ENCODE measurements around the gene ENOX1.
A peak's percentile ranks its signal among the peaks of the same experiment; 100 is the strongest.

The ENOX1 gene

GRCh38 chr13:43693639-43694038 is 93.1 kb downstream of the ENOX1 start:
- TF ChIP-seq CTCF (IDR thresholded peaks at IDR 0.05; ENCODE audit: unreplicated experiment in 3 of 3): no peak
- Mint-ChIP-seq H3K4me1 (peaks cover 5% of the 10 kb centered on the region), H3K27me3 (ENCODE audit: low read depth) (no peaks in the 10 kb centered on the region), H3K9me3 (no peaks in the 10 kb centered on the region), H3K27ac (no peak overlapping the region), H3K36me3 (ENCODE audit: low read depth) (no peaks in the 10 kb centered on the region), H3K4me3 (no peak overlapping the region)

- Mint-ChIP-seq H3K4me1 (no peaks in the 10 kb centered on the region), H3K27ac (no peak overlapping the region), H3K36me3 (ENCODE audit: low read depth) (no peaks in the 10 kb centered on the region), H3K9me3 (no peaks in the 10 kb centered on the region), H3K27me3 (ENCODE audit: low read depth) (peaks cover 3% of the 10 kb centered on the region), H3K4me3 (no peak overlapping the region)
- TF ChIP-seq CTCF (IDR thresholded peaks at IDR 0.05; ENCODE audit: unreplicated experiment in 3 of 3): no peak
Observed at GRCh38 chr13:43688227-43688907, 98.4 kb downstream of the ENOX1 start.

GRCh38 chr13:43687038-43687437 is 99.7 kb downstream of the ENOX1 start:
- no peak for TF ChIP-seq CTCF (IDR thresholded peaks at IDR 0.05; ENCODE audit: unreplicated experiment in 3 of 3)
- Mint-ChIP-seq H3K4me3 (no peak overlapping the region), H3K4me1 (no peaks in the 10 kb centered on the region), H3K27ac (peak overlapping the region in 1 of 3 experiments; percentile 40), H3K9me3 (no peaks in the 10 kb centered on the region), H3K36me3 (ENCODE audit: low read depth) (no peaks in the 10 kb centered on the region), H3K27me3 (ENCODE audit: low read depth) (peaks cover 3% of the 10 kb centered on the region)

GRCh38 chr13:43686557-43686956 is 100.2 kb downstream of the ENOX1 start:
- Mint-ChIP-seq H3K4me1 (no peaks in the 10 kb centered on the region), H3K36me3 (ENCODE audit: low read depth) (no peaks in the 10 kb centered on the region), H3K9me3 (no peaks in the 10 kb centered on the region), H3K27me3 (ENCODE audit: low read depth) (peaks cover 3% of the 10 kb centered on the region), H3K4me3 (no peak overlapping the region), H3K27ac (peak overlapping the region in 1 of 3 experiments; percentile 40)
- no peak for TF ChIP-seq CTCF (IDR thresholded peaks at IDR 0.05; ENCODE audit: unreplicated experiment in 3 of 3)

- Mint-ChIP-seq H3K27ac (no peak overlapping the region), H3K9me3 (no peaks in the 10 kb centered on the region), H3K27me3 (ENCODE audit: low read depth) (peaks cover 3% of the 10 kb centered on the region), H3K36me3 (ENCODE audit: low read depth) (no peaks in the 10 kb centered on the region), H3K4me3 (no peak overlapping the region), H3K4me1 (no peaks in the 10 kb centered on the region)
- no peak for TF ChIP-seq CTCF (IDR thresholded peaks at IDR 0.05; ENCODE audit: unreplicated experiment in 3 of 3)
Observed at GRCh38 chr13:43684963-43685725, 101.6 kb downstream of the ENOX1 start.
